Amniotic stem cell (primary cell): Measurements from ENCODE around the gene SLC26A6.

Experiments used
- DNase-seq: peaks from one replicate; lab custom pipeline; 2025; lab: John Stamatoyannopoulos, UW

Gene SLC26A6, protein sequence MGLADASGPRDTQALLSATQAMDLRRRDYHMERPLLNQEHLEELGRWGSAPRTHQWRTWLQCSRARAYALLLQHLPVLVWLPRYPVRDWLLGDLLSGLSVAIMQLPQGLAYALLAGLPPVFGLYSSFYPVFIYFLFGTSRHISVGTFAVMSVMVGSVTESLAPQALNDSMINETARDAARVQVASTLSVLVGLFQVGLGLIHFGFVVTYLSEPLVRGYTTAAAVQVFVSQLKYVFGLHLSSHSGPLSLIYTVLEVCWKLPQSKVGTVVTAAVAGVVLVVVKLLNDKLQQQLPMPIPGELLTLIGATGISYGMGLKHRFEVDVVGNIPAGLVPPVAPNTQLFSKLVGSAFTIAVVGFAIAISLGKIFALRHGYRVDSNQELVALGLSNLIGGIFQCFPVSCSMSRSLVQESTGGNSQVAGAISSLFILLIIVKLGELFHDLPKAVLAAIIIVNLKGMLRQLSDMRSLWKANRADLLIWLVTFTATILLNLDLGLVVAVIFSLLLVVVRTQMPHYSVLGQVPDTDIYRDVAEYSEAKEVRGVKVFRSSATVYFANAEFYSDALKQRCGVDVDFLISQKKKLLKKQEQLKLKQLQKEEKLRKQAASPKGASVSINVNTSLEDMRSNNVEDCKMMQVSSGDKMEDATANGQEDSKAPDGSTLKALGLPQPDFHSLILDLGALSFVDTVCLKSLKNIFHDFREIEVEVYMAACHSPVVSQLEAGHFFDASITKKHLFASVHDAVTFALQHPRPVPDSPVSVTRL

DNA sequence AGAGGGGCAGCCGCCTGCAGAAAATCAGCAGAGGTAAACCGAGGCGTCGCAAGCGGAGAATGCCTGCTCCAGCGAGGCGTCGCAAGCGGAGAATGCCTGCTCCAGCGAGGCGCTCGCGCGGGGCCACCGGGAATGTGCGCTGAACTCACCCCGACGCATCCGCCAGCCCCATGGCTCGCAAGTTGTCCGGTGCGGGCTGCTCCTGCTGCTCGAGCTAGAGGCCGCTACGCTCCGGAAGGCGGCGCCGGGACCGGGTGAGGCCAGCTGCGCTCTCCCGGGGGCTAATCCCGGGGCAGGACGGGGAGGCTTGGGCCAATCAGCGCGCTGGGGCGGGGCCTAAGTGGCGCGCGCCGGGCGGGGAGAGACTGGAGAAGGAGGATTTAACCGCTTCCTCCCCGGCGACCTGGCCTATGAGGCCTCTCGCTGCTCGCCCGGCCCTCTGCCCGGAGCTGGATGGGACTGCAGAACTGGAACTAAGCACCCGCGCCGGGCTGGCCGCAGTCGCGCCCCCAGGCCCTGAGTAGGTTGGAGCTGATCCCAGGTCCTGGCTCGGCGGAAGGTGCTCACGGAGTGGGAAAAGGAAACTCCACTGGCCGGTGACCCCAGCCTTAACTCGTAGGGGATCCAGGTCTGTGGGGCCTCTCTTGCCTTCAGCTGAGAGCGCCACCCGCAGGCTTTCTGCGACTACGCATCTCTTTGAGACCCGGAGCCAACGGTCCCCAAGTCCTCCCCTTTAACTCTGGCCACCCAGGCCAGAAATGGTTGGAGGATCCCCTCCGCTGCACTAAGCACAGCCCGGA is at the start of gene SLC26A6:
SLC26A6 (minus strand) TSS at position 240 of the 800 bp plus-strand sequence; CDS start at position 172, 68 bp downstream.
- peak; percentile 90 for DNase-seq

GRCh38 chr3:48684480-48685143 is 49.4 kb upstream of the SLC26A6 start:
- DNase-seq, result no peak

DNA sequence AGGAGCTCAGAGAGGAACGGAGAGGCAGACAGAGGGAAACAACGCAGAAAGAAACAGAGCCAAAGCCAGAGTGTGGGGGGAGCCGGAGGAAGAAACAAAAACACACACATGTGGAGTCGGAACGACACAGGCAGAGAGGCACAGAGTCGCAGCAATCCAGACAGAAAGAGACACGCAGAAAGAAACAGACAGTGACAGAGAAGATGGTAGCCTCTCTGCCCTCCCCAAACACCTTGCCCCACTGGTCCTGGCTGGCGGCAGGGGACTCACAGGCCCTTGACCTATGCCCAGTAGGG is 48.7 kb upstream of the SLC26A6 start:
- DNase-seq, result no peak

GRCh38 chr3:48682786-48683185 is 47.5 kb upstream of the SLC26A6 start:
- DNase-seq, result no peak

- no peak for DNase-seq
Measured at GRCh38 chr3:48681974-48682610, 46.8 kb upstream of the SLC26A6 start.

- no peak for DNase-seq
Measured at GRCh38 chr3:48681541-48681880, 46.2 kb upstream of the SLC26A6 start.

DNA sequence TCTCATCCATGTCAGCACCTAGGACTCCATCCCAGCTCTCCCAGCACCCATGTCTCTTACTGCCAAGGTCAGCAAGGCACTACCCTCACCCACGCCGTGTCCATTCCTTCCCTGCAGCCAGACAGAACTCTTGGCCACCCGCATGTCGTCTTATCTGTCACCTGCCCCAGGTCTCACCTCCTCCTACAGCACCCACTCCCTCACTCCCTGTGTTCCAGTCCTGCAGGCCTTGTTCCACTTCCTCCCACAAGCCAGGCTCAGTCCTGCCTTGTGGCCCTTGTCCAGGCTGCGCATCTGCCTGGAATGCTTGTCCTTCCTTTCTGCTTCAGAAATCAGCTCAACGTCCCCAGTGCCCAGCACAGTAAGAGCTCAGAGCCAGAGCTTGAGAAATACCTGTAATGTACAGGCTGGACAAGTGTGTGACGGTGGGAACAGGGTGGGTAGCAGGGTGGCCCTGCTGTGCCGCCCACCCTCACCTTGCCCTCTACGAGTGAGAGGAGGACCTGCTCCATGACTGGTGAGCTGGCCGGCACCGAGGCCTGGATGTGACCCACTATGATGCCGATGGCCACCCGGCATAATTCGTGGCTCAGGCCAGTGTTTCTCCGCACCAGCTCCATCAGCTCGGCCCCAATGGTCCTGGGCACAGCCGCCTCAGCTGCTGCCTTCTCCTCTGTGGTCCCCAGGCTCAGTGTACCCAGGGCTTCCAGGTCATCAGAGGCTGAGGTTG is 45.7 kb upstream of the SLC26A6 start:
- no peak for DNase-seq

DNA sequence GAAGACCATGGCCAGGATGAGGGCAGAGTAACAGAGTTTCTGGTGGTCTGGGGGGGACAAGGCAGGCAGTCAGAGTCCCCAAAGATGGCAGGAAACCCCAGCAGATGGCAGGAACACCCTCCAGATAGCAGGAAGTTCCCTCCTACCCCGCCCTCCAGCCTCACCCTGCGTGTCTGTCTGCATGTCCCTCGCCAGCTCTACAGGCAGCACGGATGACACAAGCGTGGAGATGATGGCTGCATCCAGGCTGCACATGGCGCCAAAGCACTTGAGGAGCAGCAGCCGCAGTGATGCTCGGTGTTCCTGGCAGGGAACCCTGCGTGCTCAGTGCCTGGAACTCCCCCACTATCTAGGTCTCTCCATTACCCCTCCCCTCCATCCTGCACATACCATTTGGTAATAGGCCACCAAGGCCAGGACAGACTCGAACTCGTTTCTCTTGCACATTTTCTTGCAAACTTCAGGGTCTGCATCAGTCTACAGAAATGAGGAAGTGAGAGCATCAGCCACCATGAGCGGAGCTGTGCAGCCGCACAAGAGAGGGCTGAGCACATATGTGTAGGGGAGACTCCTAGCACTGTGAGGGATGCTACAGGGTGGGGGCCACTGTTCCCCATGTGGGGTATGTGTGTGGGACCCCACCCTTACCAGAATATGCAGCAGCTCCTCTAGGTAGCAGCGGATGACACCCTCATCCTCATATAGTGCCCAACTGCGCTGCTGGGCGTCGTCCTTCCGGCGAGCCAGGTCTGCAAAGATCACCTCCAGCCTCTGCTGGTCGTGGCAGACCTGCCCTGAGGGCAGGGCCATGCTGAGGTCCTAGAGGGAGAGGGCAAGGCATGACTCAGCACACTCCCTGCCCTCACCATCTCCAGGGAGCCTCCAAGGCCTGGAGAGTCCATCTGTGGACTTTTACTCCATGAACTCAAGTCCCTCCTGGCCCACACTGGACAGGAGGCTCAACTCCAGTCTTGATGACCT is 44.4 kb upstream of the SLC26A6 start:
- DNase-seq, result no peak

- no peak for DNase-seq
Measured at GRCh38 chr3:48678566-48679380, 43.5 kb upstream of the SLC26A6 start.

GRCh38 chr3:48678056-48678455 is 42.8 kb upstream of the SLC26A6 start:
- no peak for DNase-seq

- no peak for DNase-seq
Measured at GRCh38 chr3:48674505-48674904, 39.2 kb upstream of the SLC26A6 start.

- no peak for DNase-seq
Measured at GRCh38 chr3:48672522-48672921, 37.3 kb upstream of the SLC26A6 start.

DNA sequence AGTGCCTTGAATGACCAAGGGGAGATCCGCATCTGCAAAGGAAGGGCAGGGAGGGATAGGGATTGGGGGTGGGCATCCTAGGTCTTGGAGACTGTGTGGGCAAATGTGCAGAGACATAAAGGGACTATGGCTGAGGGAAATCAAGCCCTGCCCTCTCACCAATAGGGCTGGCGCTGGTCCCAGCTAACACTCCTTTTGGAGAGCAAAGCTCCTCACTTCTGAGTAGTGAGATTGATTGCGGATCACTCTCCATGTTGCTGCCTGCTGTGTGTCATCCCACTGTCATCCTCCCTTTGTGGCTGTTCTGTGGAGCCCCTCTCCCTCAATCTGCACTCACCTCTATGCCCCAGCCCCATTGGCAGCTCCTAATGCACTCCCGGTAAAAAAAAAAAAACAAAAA is 29.7 kb upstream of the SLC26A6 start:
- DNase-seq, result no peak

DNA sequence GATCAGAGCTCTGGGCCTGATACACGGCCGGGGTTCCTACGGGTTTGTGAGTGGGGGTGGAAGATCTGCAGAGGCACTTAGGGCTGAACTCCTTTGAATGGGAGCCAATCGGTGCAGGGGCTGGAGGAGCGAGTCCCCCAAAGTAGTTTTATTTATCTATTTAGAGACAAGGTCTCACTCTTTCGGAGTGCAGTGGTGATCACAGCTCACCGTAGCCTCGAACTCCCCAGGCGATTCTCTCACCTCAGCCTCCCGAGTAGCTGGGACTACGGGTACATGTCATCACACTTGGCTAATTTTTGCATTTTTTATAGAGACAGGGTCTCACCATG is 29.0 kb upstream of the SLC26A6 start:
- DNase-seq, result no peak

- DNase-seq, result peak; percentile 90
Measured at GRCh38 chr3:48663489-48664312, 28.4 kb upstream of the SLC26A6 start.

DNA sequence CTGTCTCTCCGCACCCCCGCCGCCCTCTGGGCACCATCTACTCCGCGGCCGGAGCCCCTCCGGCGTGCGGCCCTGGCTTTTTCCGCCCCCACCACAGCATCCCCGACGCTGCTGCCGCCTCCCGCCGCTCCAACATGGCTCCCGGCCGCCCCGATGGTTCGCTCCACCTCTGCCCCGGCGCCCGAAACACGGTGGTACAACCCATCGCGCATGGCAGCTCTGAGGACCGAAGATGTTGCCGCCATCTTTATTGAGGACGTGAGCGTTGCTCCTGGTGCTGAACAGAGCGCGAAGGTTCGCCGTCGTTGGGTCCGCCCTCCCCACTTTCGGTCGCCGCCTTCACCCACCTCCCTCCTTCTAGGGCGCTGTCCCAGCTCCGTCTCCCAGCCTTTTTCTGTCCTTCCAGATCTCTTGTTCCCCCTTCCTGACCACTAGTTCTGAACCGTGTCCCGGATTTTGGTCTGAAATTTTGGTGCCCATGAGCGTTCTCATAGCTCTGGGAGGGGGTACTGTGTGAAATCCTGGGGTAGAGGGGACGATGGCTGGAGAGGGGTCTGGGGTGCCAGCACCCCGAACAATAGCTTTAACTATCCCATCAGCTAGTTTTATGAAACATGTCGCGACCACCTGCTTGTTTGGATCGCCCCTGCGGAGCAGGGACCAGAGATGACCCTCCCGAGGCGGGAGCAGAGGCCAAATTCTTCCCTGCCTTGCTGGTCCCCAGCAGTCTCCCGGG is 27.7 kb upstream of the SLC26A6 start, which contains the start of gene CELSR3:
CELSR3 (minus strand) TSS at position 134 of the 736 bp plus-strand sequence. CDS start 252 bp downstream, outside the sequence.
- DNase-seq, result no peak

DNA sequence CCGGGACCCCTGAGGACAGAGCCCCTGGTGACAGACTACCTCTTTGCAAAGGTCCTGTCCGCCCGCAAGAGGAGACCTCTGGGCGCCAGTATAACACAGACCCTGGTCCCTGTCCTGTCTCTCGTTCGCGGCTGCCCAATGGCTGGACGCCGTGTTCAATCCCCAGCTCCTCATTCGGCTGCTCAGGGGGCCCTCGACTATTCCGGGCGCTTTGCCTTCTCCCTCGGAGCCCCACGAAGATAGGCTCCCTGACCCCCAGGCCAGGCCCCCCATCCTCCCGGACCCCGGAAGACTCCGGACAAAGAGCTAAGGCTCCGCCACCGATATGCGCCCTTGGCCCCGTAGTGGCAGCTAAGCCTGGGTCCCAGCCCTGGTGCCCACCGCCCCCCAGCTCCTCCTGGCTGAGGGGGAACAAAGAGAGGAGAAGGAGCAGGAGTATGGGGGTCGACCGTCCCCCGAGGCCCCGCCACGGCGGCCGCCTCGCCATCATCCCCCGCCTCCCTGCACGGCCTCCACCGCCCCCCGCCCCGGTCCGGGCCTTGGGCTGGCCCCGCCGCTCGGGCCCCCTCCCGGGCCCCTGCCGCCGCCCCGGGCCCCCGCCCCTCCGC is 27.0 kb upstream of the SLC26A6 start:
- no peak for DNase-seq
